Tongue (tissue), 2 donors: ENCODE results near the gene ITPKB. TPM values are rescaled to one million over a fixed set of nuclear protein-coding genes. Genes with fewer than 3 reads are reported as not detected.

Source experiments
- DNase-seq: peaks from one replicate; pipeline ENCODE4 v3.0.0-alpha.2; 2015
- total RNA-seq: library from RNA; depleted of rRNA; stranded (reverse); fragments of >200 nt; gene quantifications from one replicate; pipeline ENCODE4 v1.2.3, GENCODE V29; 2014

Gene ITPKB
- total RNA-seq, 1 donor from 2014 or later: 34.2 TPM

DNA sequence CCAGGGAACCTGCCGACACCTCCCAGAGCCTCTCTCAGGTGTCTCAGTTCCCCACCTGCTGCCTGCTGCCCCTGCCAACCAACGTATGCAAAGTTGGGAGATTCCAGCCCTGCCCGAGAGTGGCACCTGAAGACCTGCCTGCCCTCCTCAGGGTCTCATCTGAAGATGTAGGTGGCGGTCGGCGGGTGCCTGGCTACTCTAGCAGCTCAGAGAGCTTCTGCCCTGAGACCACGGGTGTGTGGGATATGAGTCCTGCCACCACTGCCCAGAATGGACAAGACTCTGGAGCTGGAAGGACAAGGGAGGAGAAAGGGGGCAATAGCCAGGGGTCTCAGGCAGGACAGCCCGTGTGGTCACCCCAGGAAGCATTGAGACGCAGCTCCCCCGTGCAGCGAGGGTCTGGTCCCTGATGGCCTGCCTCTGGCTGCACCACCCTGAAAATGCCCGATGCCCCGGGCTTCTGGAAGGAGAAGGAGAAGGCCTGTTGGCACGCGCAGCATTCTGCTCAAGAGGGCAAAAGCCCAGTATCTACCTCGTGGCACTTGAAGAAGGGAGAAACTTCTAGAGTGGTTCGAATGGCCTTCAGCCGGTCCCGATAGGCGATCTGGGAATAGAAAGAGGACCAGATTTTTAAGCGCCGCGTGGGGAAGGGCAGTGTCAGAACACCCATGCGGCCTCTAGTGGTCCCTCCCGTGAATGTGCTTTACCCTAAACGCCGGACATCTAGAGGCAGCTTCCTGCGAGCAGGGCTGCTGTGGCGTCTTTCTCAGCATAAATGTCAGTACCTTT lies 101.7 kb downstream of the ITPKB start:
- DNase-seq: peak; percentile 64

DNA sequence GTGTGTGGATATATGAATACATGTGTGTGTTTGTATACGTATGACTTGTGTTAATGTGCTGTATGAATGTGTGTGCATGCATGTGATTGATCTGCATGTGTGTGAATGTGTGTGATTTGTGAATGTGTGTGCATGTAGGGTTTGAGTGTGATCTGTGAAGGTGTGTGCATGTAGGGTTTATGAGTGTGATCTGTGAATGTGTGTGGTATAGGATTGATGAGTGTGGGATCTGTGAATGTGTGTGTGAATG lies 102.3 kb downstream of the ITPKB start:
- DNase-seq: no peak

DNA sequence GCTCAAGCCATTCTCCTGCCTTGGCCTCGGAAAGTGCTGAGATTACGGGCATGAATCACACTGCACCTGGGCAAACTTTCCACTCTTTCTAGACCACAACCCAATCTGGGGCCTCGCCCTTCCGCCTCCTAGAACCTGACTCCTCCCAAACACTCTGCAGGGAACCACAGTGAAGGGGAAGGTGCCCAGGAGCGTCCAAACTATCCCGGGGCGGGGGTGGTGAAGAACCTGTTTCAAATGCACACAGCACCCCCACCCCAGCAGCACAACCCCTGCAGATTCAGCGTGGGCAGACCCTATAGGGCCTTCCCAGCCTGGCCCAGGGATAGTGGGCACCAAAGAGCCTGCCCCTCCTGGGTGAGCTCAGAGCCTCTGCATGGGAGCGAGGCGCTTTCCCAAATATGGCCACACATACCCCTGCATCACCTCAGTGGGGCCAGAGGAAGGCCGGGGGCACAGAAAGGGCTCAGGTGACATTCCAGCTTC lies 103.6 kb downstream of the ITPKB start:
- DNase-seq: no peak

DNA sequence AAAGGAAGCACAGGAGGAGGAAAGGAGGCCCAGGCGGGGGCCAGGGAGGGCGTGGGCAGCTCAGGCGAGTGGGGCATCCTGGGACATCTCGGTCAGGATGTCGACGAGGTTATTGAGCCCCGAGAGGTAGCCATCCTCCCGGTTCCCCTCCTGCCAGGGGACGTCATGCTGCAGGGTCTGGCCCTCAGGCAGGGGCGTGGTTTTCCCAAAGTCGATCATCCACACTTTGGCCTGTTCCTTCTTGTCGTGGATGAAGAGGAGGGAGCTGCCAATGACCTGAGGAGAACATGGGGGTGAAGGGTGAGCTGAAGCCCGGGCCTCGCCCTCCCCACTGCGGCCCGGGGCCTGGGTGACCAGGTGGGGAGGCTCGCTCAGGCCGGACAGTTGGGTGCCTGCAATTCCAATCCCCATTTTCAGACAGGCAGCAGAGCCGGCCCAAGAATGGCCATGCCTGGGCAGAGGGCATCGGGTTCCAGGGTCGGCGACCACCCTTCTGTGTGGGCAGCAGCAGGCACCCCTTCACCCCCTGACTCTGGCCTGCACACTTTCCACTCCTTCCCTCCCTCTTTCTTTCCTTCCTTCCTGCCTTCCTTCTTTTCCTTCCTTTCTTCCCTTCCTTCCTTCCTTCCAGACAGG lies 104.4 kb downstream of the ITPKB start:
- no peak for DNase-seq

DNA sequence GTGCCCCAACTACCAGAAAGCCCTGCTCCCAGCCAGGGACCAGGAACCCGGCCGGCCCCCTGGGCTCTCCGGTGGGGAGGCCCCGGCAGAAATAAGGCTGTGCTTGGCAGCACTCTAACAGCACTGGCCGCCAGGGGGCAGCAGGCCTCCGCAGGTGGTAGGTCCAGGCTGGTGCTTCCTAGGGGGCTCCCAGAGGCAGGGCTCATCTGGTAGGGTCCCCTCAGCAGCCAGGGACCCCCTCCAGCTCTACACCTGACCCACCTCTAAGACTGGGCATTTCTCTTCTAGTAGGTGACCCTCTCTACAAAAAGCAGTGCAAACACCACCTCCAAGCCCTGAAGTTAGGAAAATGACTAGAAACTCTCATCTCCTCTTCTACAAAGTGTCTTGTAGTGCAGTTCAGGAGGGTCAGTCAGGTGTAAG lies 104.9 kb downstream of the ITPKB start:
- DNase-seq: peak; percentile 88

DNA sequence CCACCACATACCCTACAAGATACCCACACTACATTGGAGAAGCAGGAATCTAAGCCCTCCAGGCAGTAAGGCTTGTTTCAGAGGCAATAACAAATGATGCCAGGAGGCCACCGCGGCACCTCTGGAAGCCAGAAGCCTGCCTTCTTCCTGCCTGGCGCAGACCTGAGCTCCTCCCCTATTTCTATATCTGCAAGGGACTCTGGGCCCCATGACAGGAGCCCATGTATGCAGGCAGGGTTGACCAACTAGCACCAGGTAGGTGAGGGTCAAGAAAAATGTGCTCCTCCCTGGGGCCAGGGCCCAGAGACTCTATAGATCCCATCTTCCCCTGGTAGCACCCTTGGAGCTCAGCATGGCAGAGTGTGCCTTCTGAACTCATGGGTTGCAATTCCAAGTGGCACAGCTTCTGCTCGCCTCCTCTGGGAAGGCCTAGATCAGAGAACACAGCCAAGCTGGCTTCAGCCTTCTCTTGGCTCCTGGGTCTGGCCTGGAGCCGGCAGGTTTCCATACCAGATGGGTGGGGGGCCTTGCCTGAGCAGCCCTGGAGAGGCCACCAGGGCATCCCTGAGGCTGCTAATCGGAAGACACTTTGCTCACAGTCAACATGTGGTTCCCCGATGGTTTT lies 105.4 kb downstream of the ITPKB start:
- DNase-seq: no peak

DNA sequence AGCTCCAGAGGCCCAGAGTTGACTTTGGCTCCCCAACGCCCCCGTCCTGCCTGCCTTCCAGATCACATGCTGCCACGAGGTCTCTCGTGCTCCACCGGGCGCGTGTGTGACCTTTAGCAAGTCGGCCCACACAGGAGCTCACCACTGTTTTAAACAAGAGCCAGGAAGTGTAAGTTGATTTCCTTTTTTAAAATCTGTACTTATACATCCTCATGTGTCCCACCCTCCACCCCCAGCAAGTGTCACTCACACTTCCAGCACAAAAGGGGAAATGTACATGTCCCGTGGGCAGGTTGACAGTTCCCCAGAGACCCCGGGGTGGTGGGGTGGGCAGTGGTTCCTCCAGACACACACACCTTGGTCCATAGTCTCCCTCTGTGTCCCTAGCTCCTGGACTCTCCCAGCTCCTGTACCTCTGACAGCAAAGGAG lies 106.1 kb downstream of the ITPKB start:
- no peak for DNase-seq

DNA sequence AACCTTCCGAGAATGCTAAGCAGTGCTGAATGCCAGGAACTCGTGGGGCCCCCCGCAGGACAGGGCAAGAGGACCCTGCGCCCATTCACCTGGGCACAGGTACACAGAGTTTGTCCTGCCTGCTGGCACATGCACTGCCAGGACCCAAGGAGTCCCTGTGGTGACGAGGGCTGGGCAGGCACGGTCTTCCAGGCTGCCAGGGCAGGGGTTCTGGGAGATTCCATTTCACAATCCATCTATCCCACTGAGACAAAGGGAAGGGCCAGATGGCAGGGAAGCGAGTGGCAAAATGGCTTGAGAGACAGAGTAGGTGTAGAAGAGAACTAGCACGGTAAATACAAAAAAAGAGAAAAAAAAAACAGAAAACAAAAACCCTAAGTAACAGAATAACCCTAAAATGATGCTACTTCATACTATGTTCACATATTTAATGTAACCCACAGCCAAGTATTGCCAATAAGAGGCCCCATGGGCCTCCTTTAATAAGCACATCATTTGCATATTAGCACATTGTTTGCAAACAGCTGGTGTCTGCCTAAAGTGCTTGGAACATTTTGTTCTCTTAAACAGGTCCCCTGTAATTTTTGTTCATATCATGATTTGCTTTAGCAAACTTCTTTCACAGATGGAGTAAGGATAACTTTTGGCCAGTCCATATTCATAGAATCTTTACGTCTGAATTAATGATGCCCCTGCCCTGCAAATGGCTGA lies 106.8 kb downstream of the ITPKB start:
- no peak for DNase-seq

DNA sequence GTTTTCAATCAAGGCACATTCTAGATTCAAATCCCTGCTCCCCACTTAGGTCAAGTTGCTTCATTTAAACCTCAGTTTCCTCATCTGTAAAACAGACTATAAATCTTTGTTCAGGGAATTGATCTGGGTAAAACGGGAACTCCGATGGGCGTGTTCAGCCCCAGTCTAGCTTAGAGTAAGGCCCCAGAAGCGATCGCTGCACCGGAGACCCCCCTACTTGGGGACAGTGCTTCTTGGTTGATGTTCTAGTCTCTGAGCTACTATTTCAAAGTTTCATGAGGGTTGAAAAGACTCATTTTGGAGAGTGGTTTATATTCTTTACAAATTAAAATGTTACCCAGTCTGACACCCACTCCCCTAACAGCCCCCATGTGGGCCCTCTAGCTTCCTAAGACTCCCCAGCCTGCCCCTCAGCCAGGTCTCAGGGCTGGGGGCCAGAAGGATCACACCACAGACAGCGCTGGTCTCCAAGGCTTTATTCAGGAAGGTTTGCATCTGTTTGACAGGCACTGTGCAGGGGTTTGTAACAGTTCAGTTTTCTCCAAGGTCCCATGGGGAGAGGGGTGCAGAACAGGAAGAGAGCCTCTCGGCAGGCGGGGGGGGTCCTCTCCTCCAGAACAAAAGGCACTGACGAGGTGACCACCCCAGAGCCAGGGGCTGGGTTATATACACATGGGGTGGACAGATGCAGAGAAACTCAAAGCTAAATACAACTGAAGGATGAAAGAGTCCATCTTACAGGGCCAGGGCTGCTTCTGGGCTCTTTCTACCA lies 107.7 kb downstream of the ITPKB start:
- no peak for DNase-seq

DNA sequence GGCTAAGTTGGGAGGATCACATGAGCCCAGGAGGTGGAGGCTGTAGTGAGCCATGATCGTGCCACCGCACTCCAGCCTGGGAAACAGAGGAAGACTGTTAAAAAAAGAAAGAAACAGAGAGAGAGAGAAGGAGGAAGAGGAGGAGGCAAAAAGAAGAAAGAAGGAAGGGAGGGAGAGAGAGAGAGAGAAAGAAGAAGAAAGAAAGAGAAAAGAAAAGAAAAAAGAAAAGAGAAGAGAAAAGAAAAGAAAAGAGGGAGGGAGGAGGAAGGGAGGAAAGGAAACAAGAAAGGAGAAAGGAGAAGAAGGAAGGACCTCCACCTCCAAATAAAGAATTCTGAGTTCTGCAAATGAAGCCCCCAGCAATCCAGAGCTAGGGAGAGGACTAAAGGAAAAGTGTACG lies 108.5 kb downstream of the ITPKB start:
- DNase-seq: no peak

DNA sequence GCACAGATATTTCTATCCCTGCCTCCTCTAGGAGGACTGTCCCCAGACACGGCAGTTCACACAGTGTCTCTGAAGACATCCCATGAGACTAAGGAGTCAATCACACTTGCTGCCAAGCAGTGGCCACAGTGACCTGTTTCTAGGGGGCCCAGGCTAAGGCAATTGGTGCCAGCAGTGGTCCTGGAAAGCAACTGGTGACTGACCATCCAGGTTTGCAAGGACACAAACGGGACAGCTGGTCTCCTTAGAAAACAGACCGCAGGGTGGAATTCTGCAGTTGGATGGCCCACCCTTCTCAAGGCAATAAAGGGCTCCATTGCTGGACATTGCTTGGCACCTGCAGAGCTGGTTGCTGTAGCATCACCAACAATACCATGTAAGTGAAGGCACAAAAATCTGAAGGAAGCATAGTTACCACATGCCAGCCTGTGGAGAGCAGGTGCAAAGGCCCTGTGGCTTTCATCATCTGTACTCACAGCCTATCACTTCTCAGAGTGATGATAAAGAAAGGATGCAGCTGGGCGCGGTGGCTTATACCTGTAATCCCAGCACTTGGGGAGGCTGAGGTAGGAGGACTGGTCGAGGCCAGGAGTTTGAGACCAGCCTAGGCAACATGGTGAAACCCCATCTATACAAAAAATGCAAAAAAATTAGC lies 109.1 kb downstream of the ITPKB start:
- no peak for DNase-seq

DNA sequence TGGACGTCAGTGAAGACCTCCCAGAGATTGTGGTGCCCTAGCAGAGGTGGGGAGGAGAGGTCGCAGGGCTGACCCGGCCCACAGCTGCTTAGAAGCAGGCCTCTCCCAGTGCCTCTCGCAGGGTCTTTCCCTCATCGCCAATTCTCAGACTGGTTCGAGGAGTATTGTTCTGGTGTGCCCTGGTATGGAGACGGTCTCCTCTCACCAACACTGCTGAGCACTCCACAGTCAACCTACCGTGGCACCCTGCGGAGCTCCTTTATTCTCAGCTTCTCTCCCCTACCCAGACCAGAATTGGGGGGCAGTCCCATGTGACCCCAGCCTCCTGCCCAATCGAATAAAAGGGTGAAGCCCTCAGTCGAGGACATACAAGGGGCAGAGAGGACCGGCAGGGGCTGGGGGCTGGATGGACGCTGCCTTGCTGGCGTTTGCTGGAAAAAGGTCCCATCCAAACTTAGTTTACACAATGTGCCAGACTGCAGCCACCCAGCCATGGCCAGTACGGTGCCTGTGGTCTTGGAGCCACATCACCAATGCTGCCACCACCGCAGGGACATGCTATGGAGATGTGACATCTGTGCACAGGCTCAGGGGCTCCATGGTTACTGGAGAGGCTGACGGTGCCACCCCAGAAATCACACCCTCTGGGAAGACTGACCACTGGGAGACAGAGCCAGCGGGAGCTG lies 109.7 kb downstream of the ITPKB start:
- DNase-seq: no peak

DNA sequence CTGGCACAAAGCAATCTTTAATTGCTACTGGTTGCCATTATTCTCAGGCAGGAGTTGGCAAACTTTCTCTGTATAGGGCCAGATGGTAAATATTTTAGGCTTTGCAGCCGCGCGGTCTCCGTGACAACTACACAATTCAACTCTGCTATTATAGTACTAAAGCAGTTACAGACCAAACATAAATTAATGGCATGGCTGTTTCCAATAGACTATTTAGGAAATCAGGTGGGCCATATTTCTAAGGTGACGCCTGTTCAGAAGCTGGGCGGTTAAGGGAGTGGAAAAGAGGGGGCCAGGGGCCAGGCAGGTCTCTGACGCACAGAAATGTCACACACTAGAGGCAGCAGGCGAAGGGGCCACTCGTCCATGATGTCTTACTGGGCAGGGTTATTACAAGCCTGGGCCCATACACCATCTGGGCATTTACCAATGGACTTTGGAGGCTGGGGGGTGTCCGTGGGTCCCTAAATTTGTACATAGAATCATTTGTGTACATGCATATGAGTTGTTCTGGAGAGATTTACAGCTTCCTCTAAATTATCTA lies 110.4 kb downstream of the ITPKB start:
- peak; percentile 71 for DNase-seq

DNA sequence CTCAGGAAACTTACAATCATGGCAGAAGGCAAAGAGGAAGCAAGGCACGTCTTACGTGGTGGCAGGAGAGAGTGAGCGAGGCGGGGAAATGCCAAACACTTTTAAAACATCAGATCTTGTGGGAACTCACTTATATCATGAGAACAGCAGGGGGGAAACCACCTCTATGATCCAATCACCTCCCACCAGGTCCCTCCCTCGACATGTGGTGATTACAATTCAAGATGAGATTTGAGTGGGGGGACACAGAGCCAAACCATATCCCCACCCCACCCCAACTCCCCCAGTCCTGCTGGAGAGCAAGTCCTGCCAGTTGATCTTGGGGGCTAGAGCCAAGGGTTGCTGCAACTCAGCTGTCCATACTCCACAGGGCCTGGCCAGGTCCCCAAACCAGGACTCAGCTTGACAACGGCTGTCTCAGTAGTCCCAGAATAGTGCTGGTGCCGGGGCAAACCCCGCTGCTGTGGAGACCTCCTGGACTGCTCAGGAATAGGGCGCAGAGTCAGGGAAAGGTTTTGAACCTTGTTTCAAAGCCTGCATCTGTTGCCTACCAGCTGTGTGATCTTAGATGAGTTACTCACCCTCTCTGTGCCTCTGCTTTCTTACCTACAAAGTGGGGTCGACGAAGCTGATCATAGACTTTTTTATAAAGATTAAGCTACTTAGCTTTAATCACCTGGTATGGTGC lies 111.0 kb downstream of the ITPKB start:
- DNase-seq: no peak

DNA sequence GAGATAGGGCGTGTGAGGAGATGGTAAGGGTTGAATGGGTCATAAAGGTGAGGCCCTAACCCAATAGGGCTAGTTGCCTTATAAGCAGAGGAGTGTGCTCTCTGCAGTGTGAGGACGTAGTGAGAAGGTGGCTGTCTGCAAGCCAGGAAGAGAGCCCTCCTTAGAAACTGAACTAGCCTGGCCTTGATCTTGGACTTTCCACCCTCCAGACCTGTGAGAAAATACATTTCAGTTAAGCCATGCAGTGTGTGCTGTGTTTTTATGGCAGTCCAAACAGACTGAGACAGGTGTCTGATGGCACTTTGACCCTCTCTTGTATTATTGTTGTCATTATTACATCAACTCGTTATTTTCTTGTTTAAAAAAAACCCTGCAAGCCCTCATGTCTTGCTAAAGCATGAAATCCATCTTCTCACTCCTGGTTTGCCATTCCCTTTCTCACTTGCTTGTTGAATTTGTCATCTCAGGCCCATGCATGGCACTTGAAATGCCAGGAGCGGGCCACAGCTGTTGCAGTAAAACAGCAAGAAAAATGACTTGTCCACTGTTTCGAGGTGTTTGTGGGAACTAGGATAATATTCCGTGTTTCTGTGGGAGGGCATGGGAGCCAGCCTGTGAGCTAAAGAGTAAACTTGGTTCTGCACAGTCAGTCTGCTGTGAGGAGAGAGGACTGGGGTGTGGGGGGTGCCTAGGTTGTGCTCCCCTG lies 111.9 kb downstream of the ITPKB start:
- peak; percentile 55 for DNase-seq

DNA sequence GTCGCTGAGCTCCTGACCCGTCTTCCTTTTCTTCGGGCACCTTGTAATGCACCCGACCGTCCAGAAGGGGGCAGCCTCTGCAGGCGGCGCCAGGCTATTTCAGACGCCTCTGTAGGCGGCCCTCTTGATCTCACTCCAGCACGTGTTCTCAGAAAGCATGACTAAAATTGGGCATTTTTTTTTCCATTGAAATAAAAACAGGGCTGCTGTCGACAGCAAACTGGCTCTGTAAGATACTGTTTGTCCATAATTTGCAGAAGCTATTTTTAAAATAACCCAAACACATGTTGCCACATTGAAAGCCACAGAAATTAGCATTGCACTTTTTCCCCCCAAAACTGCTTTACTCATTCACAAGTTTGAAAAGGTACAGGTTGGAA lies 112.5 kb downstream of the ITPKB start:
- DNase-seq: peak; percentile 82

DNA sequence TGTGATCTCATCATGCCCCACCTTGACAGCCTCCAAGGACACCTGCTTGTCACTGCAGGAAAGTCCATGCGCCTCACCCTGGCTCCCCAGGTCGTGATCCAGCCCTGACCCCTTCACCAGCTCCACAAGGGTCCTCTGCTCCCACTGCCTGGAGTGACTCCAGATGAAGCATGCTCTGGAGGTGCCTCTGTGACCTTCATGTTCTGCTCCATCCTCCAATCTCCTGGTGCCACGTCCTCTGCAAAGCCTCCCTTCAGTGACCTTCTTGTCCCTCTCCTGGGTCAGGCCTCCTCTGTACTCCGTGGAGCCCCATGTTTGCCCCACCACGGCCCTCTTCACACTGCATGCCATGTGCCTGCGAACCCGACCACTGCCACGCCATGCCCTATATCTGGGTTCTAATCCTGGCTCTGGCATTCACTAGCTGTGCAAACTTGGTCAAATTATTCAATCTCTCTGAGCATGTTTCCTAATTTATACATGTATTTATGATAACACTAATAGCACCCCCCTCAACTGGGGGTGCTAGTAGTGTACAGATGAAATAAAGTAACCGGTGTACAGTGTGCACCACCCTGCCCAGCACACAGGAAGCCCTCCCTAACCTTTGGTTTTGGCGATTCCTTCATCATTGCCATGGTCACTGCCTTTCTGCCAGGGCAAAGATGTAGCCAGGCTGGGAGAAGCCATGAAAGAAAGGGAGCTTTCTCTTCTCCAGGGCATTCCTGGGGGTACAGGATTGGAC lies 113.1 kb downstream of the ITPKB start:
- DNase-seq: no peak

DNA sequence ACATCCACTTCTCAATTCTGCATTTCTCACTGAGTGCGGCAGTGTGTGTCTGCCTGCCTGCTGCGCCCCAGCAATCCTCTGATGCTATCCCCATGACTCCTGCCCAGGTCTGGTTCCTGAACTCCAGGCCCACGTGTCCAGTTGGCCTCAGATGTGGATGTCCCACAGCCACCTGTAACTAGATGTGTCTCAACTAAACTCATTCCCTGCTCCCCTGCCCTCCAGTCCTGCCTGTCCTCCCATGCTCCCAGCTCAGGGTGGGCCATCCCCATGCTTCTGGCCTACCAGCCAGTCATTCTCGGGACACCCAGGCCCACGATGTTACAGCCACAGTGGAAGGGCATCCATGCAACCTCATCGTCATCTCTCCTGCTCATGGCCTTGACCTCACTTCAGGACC lies 113.8 kb downstream of the ITPKB start:
- DNase-seq: no peak

DNA sequence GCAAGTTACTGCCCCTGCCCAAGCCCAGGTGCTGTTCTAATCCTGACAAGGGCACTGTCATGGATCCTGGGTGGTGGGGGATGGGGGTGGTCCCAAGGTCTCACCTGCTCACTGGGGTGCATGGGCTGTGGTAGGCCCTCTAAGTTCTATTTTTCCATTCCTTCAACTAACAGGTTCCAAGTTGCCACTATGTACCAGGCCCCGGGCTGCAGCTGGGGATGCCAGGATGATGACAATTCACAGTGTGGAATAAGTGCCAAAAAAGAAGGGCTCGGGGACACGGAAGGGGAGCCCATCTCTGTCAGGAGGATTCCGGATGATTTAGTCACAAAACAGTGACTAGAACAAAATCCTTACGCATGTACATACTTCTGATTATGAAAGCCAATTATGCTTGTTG lies 114.6 kb downstream of the ITPKB start:
- no peak for DNase-seq
